GM21723 (cell line): ENCODE data around the gene DEXI.

ENCODE experiments used
- ATAC-seq: cut with Tn5 transposase; IDR thresholded peaks from one replicate; pipeline ENCODE4 v1.9.1; 2021; ENCODE audit warnings: mild to moderate bottlenecking, moderate library complexity; ENCODE audit not compliant: unreplicated experiment

Gene DEXI

DNA sequence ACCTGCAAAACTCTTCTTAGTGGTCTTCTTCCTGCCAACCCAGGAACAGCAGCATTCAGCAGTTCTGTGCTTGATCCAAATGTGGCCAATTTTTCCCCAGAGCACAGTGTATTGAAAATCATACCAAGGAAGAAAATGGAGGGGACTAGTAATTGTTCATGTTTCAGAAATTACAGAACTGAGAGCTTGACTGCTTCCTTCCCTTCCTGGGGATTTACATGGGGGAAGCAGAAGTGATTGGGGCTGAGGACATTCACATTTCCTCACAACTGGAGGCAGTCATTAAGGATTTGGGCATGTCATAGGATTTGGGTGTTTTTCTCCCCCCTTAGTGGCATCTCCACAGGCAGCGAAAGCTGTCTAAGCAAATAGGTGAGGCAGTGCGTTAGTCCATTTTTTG lies 45.5 kb downstream of the DEXI start:
- ATAC-seq = no peak

DNA sequence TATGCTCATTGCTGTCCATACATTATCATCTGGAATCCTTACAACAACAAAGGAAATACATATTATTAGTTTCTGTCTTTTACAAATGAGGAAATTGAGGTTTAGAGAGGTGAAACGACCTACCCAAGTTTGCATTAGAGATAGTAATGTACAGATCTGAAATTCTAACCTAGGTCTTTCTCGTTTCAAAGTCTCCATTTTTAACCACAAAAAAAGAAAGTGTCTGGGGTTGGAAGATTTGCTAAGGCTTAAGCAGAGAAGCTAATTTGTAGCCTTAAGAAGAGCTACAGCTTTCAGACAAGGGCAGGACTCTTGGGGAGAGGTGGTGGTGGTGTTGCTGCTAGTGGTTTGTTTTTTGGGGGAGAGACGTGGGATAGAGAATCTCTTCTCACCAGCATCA lies 46.1 kb downstream of the DEXI start:
- no peak for ATAC-seq

- no peak for ATAC-seq
Measured at GRCh38 chr16:10895053-10895946, 47.0 kb downstream of the DEXI start.

GRCh38 chr16:10892782-10893318 lies 49.4 kb downstream of the DEXI start:
- ATAC-seq = no peak

GRCh38 chr16:10889855-10890254 lies 52.4 kb downstream of the DEXI start:
- ATAC-seq = no peak

GRCh38 chr16:10888320-10888937 lies 53.8 kb downstream of the DEXI start:
- no peak for ATAC-seq

DNA sequence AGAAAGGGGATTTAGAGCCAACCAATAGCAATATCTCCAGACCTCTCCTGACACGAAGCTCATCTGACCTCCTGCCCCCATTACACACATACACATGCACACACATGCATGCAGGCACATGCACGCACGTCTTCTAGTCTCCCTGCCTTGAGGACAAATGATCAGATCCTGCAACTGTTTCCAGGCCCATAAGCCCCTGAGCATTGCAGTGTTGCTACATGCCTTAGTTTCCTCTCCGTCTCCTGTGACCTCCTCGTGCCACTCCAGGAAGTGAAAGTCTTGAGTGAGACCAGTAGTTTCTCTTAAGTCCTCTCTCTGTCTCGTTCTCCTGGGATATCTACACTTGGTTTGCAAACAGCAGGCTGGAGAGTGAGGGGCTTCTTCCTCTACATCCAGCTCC lies 57.0 kb downstream of the DEXI start:
- ATAC-seq = no peak

- ATAC-seq = no peak
Measured at GRCh38 chr16:10883004-10883403, 59.3 kb downstream of the DEXI start.

DNA sequence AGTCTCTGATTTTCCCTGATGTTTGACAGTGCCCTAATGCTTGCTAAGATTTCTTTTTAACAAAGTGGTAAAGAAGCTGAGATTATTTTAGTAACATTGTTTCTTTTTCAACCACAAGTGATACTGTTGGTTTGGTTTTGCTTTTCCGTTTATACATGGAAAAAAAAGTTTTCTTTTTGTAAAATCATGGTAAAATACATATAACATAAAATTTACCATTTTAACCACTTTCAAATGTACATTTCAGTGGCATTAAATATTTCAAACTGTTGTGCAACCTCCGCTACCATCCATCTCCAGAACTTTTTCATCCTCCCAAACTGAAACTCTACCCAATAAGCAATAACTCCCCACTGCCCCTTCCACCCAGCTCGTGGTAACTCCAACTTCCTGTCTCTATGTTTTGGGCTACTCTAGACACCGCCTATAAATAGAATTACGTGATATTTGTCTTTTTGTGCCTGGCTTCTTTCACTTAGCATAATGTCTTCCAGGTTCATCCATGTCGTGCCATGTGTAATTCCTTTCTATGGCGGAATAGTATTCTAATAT lies 60.7 kb downstream of the DEXI start:
- ATAC-seq = no peak

DNA sequence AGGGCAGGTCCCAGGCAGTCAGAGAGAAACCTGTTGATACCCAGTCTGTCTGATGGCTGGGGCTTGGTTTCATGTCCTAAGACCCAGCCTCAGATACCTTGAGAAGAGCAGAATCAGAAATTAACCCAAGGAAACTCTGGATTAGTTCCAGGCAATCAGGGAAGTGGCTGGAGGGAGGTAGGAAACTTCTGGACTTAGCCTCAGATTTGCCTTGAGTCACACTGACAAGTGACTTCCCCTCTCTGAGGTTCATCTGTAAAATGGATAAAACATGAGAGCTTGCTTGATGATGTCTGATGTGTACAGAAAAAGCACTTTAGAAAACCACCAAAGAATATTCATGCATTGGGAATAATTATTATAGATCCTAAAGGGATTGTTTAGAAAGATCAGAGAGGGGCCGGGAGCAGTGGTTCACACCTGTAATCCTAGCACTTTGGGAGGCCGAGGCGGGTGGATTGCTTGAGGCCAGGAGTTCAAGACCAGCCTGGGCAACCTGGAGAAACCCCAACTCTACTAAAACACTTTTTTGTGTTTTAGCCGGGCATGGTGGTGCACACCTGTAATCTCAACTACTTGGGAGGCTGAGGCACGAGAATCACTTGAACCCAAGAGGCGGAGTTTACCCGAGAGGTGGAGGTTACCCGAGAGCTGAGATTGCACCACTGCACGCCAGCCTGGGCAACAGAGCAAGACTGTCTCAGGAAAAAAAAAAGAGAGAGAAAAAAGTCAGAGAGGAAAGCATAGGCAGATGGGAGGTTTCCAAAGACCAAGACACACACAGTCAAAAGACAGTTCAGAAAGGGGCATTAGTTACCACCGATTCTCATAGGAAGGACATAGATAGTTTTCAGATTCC lies 61.4 kb downstream of the DEXI start:
- ATAC-seq = no peak

DNA sequence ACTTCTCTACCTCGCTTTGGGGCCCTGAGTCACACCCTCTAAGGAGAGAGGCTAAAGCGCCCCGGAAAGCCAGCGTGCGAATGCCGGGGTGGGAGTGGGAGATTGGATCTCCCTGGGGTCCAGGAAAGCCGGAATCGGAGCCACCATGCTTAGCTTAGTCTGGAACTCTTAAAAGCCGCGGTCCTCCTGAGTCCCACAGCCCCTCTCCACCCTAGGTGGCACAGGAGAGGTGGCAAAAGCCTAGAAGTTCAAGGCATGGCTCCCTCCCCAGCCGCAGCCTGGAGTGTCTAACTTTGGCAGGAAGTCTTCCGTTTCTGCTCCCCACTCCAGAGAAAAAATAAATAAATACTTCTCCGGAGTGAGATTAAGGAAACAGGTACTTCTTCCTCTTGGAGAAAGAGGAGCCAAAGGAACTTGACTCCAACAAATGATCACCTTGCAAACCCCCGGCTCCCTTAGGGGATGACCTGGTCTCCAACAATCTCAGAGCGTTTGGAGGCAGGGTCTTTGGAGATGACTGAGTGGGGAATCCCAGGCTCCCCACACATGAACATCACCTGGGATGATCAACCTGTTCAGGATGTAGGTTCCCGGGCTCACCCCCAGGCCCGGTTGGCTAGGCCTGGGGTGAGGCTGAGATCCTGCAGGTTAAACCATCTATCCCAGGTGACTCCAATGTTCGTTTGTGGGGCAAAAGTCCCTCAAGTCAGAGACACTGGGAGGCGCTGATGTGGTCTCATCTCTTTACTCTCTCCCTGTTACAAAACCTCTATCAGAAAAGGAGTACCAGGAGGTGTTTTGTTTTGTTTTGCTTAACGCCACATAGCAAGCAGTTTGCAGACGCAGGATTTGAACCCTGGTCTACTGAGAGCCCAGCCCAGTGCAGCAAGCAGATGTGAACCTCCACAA lies 62.3 kb downstream of the DEXI start:
- no peak for ATAC-seq
